ENCODE results near the gene ZMIZ1.

GRCh38 chr10:79334573-79334972 is 265.8 kb downstream of the ZMIZ1 start:
- TF ChIP-seq CTCF (IDR thresholded peaks at IDR 0.05) (no peak), POLR2A (IDR thresholded peaks at IDR 0.05) (no peak)

Data from lower leg skin (tissue), 3 donors.